ENCODE results near the gene AGPAT4. TPM values are rescaled to one million over a fixed set of nuclear protein-coding genes. Genes with fewer than 3 reads are reported as not detected.

Gene AGPAT4, protein sequence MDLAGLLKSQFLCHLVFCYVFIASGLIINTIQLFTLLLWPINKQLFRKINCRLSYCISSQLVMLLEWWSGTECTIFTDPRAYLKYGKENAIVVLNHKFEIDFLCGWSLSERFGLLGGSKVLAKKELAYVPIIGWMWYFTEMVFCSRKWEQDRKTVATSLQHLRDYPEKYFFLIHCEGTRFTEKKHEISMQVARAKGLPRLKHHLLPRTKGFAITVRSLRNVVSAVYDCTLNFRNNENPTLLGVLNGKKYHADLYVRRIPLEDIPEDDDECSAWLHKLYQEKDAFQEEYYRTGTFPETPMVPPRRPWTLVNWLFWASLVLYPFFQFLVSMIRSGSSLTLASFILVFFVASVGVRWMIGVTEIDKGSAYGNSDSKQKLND
- 10.5 and 11.6 TPM in 2 replicates for polyA plus RNA-seq (2013)

DNA sequence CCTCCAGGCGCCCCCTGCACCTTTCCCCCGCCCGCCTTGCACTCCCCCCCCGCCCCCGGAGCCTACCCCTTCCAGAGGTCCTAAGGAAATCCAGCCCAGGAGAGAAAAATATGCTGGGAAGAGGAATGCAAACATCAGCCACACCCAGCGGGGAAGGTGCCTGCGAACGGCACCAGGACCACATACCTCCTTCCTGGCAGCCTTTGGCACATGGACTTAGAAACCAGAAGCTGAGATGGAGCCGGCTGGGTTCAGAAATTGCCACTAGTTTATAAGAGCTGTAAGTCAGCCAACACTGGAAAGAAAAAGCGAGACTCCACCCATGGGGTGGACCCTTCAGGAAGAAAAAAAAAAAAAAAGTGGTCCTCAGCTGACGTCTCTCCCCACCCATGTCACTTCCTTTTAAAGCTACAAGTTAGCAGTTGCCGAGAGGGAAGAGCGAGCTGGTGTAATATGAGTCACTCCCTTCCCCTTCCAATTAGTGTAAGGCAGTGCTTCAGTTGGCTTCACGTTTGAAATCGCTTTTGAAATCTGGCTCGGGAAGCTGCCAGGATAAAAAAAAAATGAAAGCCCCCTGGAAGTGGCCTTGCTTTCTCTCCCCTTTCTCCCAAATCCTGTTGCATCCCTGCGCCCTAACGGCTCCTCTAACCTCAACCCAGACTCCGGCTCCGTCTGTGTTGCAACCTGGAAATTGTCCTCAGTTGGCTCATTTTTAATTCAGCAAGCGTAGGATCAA lies at the start of gene AGPAT4:
TSS of gene AGPAT4 (minus strand) at position 310 of the 736 bp plus-strand sequence. CDS start 41,848 bp downstream, outside the sequence.
- WGBS (ENCODE audit: extremely low coverage, insufficient coverage, insufficient read length), result no CpG with 5 or more reads among the region's 21 CpGs
- no peak within 1 kb of the TSS for H2AK5ac ChIP-seq (ENCODE audit: low read length)
- peak within 1 kb of the TSS; percentile 40 for H4K12ac ChIP-seq (ENCODE audit: low read depth, low read length)
- no peak within 1 kb of the TSS for H3K18ac ChIP-seq (ENCODE audit: low read length)
- H2BK12ac ChIP-seq (ENCODE audit: low read length), result no peak within 1 kb of the TSS
- peak within 1 kb of the TSS; percentile 67 for H3K9ac ChIP-seq (ENCODE audit: low read length)
- no peaks in the 10 kb centered on the region for H3K36me3 ChIP-seq (ENCODE audit: control insufficient read depth in 1 of 2, insufficient read depth in 2 of 2, low read length in 2 of 2)
- H3K79me1 ChIP-seq (ENCODE audit: low read length), result peaks cover 6% of the 10 kb centered on the region
- no peak within 1 kb of the TSS for H3K23ac ChIP-seq (ENCODE audit: low read length)
- H2AFZ ChIP-seq (ENCODE audit: insufficient read depth, low read length, poor library complexity), result peak within 1 kb of the TSS; percentile 84
- peak within 1 kb of the TSS; percentile 39 for H2BK5ac ChIP-seq (ENCODE audit: low read depth, low read length, poor library complexity)
- H3K27me3 ChIP-seq (ENCODE audit: insufficient read depth, low read length), result no peaks in the 10 kb centered on the region
- no peaks in the 10 kb centered on the region for H3K79me2 ChIP-seq (ENCODE audit: control insufficient read depth, insufficient read depth, low read length, poor library complexity)
- H4K8ac ChIP-seq (ENCODE audit: low read depth, low read length), result peak within 1 kb of the TSS; percentile 81
- peak within 1 kb of the TSS; percentile 80 for H3K4me2 ChIP-seq (ENCODE audit: low read length)
- H3K27ac ChIP-seq (ENCODE audit: low read depth, low read length), result peak within 1 kb of the TSS; percentile 40
- H3K14ac ChIP-seq (ENCODE audit: low read length), result peak within 1 kb of the TSS; percentile 68
- no peak within 1 kb of the TSS for H2BK120ac ChIP-seq (ENCODE audit: insufficient read depth, low read length, poor library complexity)
- peak within 1 kb of the TSS; percentile 80 for H3K4me3 ChIP-seq (ENCODE audit: low read depth, low read length)
- H3K4me1 ChIP-seq (ENCODE audit: control insufficient read depth in 1 of 2, insufficient read depth in 2 of 2, low read length in 2 of 2), result peaks cover 0 to 3% of the 10 kb centered on the region in 2 experiments
- peak within 1 kb of the TSS; percentile 76 for H3K4ac ChIP-seq (ENCODE audit: low read depth, low read length)
- peak within 1 kb of the TSS; percentile 61 for H4K91ac ChIP-seq (ENCODE audit: low read depth, low read length)
- DNase-seq, result peak; percentile 84 to 91
- H3K9me3 ChIP-seq (ENCODE audit: insufficient read depth, low read depth, low read length), result no peaks in the 10 kb centered on the region

DNA sequence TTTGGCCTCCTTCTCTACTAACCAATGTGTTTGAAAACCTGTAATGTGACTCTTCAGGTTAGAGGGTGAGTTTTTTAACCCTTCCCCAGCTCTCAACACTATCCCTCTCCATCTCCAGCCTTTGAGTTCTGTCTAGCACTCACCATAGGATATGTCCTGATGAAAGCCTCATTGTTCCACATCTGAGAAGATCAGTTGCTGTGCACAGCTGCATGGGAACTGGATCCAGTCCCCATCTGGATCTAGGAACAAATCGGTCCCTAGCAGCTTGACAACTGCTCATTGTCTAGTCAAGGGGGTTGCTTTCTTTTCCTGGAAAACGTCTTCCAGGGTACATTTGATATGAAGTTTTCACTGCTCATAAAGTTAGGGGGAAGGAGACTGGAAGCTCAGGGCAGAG lies 45.4 kb upstream of the AGPAT4 start:
- no CpG with 5 or more reads among the region's 2 CpGs for WGBS (ENCODE audit: extremely low coverage, insufficient coverage, insufficient read length)
- peaks cover 3% of the 10 kb centered on the region for H3K9me3 ChIP-seq (ENCODE audit: insufficient read depth, low read depth, low read length)
- H4K91ac ChIP-seq (ENCODE audit: low read depth, low read length), result no peak overlapping the region
- H3K4me3 ChIP-seq (ENCODE audit: low read depth, low read length), result no peak overlapping the region
- DNase-seq, result no peak
- no peaks in the 10 kb centered on the region for H3K4me1 ChIP-seq (ENCODE audit: control insufficient read depth in 1 of 2, insufficient read depth in 2 of 2, low read length in 2 of 2)
- no peak overlapping the region for H4K8ac ChIP-seq (ENCODE audit: low read depth, low read length)
- H3K79me1 ChIP-seq (ENCODE audit: low read length), result no peaks in the 10 kb centered on the region
- H2BK5ac ChIP-seq (ENCODE audit: low read depth, low read length, poor library complexity), result no peak overlapping the region
- no peaks in the 10 kb centered on the region for H3K36me3 ChIP-seq (ENCODE audit: control insufficient read depth in 1 of 2, insufficient read depth in 2 of 2, low read length in 2 of 2)
- no peak overlapping the region for H2BK120ac ChIP-seq (ENCODE audit: insufficient read depth, low read length, poor library complexity)
- H3K79me2 ChIP-seq (ENCODE audit: control insufficient read depth, insufficient read depth, low read length, poor library complexity), result no peaks in the 10 kb centered on the region
- H3K9ac ChIP-seq (ENCODE audit: low read length), result no peak overlapping the region
- H3K18ac ChIP-seq (ENCODE audit: low read length), result no peak overlapping the region
- no peak overlapping the region for H4K12ac ChIP-seq (ENCODE audit: low read depth, low read length)
- no peak overlapping the region for H3K4me2 ChIP-seq (ENCODE audit: low read length)
- H3K23ac ChIP-seq (ENCODE audit: low read length), result no peak overlapping the region
- H3K27me3 ChIP-seq (ENCODE audit: insufficient read depth, low read length), result no peaks in the 10 kb centered on the region
- no peak overlapping the region for H3K27ac ChIP-seq (ENCODE audit: low read depth, low read length)
- no peak overlapping the region for H2BK12ac ChIP-seq (ENCODE audit: low read length)
- no peak overlapping the region for H3K14ac ChIP-seq (ENCODE audit: low read length)
- H2AFZ ChIP-seq (ENCODE audit: insufficient read depth, low read length, poor library complexity), result no peak overlapping the region
- H3K4ac ChIP-seq (ENCODE audit: low read depth, low read length), result no peak overlapping the region
- no peak overlapping the region for H2AK5ac ChIP-seq (ENCODE audit: low read length)

DNA sequence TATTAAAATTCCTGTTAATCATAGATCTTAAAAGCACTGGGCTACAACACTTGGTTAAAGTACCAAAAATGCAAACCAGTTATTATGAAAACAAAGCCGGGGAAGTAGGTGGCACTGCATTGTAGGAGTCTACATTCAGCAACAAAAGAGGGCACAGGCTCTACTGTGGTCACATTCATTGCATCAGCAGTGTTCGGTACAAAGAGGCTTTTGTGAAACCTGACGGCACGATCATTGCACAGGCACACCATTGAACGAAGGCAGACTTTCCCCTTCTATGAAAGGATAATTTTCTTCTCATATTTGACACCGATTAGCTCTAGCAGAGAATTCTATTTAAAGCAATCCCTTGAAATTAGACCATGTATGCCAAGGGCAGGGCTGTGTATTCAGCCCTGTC lies 44.6 kb upstream of the AGPAT4 start:
- DNase-seq, result no peak

DNA sequence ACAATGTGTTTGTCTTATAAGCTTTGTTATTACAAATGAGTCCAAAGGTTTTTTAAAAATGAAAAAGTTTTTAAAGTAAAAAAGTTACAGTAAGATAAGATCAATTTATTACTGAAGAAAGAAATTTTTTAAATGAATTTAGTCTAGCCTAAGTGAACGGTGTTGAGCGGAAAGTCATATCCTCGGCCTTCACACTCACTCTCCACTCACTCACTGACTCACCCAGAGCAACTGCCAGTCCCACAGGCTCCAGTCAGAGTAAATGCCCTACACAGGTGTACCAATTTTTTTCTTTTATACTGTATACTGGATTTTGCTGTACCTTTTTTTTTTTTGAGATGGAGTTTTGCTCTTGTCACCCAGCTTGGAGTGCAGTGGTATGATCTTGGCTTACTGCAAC lies 42.7 kb upstream of the AGPAT4 start:
- H3K4me3 ChIP-seq (ENCODE audit: low read depth, low read length), result no peak overlapping the region
- H2BK12ac ChIP-seq (ENCODE audit: low read length), result no peak overlapping the region
- no peaks in the 10 kb centered on the region for H3K9me3 ChIP-seq (ENCODE audit: insufficient read depth, low read depth, low read length)
- no peak overlapping the region for H4K91ac ChIP-seq (ENCODE audit: low read depth, low read length)
- H3K27me3 ChIP-seq (ENCODE audit: insufficient read depth, low read length), result no peaks in the 10 kb centered on the region
- H3K27ac ChIP-seq (ENCODE audit: low read depth, low read length), result no peak overlapping the region
- no peak overlapping the region for H2AFZ ChIP-seq (ENCODE audit: insufficient read depth, low read length, poor library complexity)
- H2BK120ac ChIP-seq (ENCODE audit: insufficient read depth, low read length, poor library complexity), result no peak overlapping the region
- peak in 1 of 2 donors; percentile 28 for DNase-seq
- no peak overlapping the region for H2BK5ac ChIP-seq (ENCODE audit: low read depth, low read length, poor library complexity)
- H3K4ac ChIP-seq (ENCODE audit: low read depth, low read length), result no peak overlapping the region
- H4K12ac ChIP-seq (ENCODE audit: low read depth, low read length), result no peak overlapping the region
- no peaks in the 10 kb centered on the region for H3K79me2 ChIP-seq (ENCODE audit: control insufficient read depth, insufficient read depth, low read length, poor library complexity)
- no peak overlapping the region for H4K8ac ChIP-seq (ENCODE audit: low read depth, low read length)
- no peak overlapping the region for H3K18ac ChIP-seq (ENCODE audit: low read length)
- H3K4me2 ChIP-seq (ENCODE audit: low read length), result no peak overlapping the region
- no peaks in the 10 kb centered on the region for H3K79me1 ChIP-seq (ENCODE audit: low read length)
- no peak overlapping the region for H3K14ac ChIP-seq (ENCODE audit: low read length)
- no CpG with 5 or more reads among the region's 3 CpGs for WGBS (ENCODE audit: extremely low coverage, insufficient coverage, insufficient read length)
- no peaks in the 10 kb centered on the region for H3K36me3 ChIP-seq (ENCODE audit: control insufficient read depth in 1 of 2, insufficient read depth in 2 of 2, low read length in 2 of 2)
- H2AK5ac ChIP-seq (ENCODE audit: low read length), result no peak overlapping the region
- no peak overlapping the region for H3K23ac ChIP-seq (ENCODE audit: low read length)
- no peaks in the 10 kb centered on the region for H3K4me1 ChIP-seq (ENCODE audit: control insufficient read depth in 1 of 2, insufficient read depth in 2 of 2, low read length in 2 of 2)
- no peak overlapping the region for H3K9ac ChIP-seq (ENCODE audit: low read length)

More for the DNA sequence above, 44.6 kb upstream of the AGPAT4 start:
- H2BK120ac ChIP-seq (ENCODE audit: insufficient read depth, low read length, poor library complexity), result no peak overlapping the region
- no CpG with 5 or more reads among the region's 6 CpGs for WGBS (ENCODE audit: extremely low coverage, insufficient coverage, insufficient read length)
- no peak overlapping the region for H3K23ac ChIP-seq (ENCODE audit: low read length)
- no peak overlapping the region for H3K4me2 ChIP-seq (ENCODE audit: low read length)
- no peak overlapping the region for H4K8ac ChIP-seq (ENCODE audit: low read depth, low read length)
- H3K79me2 ChIP-seq (ENCODE audit: control insufficient read depth, insufficient read depth, low read length, poor library complexity), result no peaks in the 10 kb centered on the region
- H2AK5ac ChIP-seq (ENCODE audit: low read length), result no peak overlapping the region
- no peaks in the 10 kb centered on the region for H3K79me1 ChIP-seq (ENCODE audit: low read length)
- no peak overlapping the region for H2BK5ac ChIP-seq (ENCODE audit: low read depth, low read length, poor library complexity)
- H2BK12ac ChIP-seq (ENCODE audit: low read length), result no peak overlapping the region
- no peak overlapping the region for H4K91ac ChIP-seq (ENCODE audit: low read depth, low read length)
- H3K14ac ChIP-seq (ENCODE audit: low read length), result no peak overlapping the region
- no peak overlapping the region for H3K4me3 ChIP-seq (ENCODE audit: low read depth, low read length)
- H3K4ac ChIP-seq (ENCODE audit: low read depth, low read length), result no peak overlapping the region
- no peaks in the 10 kb centered on the region for H3K27me3 ChIP-seq (ENCODE audit: insufficient read depth, low read length)
- no peak overlapping the region for H3K9ac ChIP-seq (ENCODE audit: low read length)
- H3K9me3 ChIP-seq (ENCODE audit: insufficient read depth, low read depth, low read length), result peaks cover 2% of the 10 kb centered on the region
- no peak overlapping the region for H2AFZ ChIP-seq (ENCODE audit: insufficient read depth, low read length, poor library complexity)
- H3K4me1 ChIP-seq (ENCODE audit: control insufficient read depth in 1 of 2, insufficient read depth in 2 of 2, low read length in 2 of 2), result no peaks in the 10 kb centered on the region
- H3K18ac ChIP-seq (ENCODE audit: low read length), result no peak overlapping the region
- no peak overlapping the region for H4K12ac ChIP-seq (ENCODE audit: low read depth, low read length)
- H3K36me3 ChIP-seq (ENCODE audit: control insufficient read depth in 1 of 2, insufficient read depth in 2 of 2, low read length in 2 of 2), result no peaks in the 10 kb centered on the region
- no peak overlapping the region for H3K27ac ChIP-seq (ENCODE audit: low read depth, low read length)

Measured in trophoblast cell (in vitro differentiated cells and primary cell).